Aorta (tissue), 5 donors: ENCODE data around the gene ZIC1. TPM values are rescaled to one million over a fixed set of nuclear protein-coding genes. Genes with fewer than 3 reads are reported as not detected.

Experiments used
- ATAC-seq: fragments of 200-7000 bp; cut with Tn5 transposase; one replicate; pipeline ENCODE4 v1.9.1; 2022; ENCODE audit warnings: moderate library complexity; ENCODE audit not compliant: low FRiP score
- DNase-seq, 2 donors: peaks; one replicate each; pipeline ENCODE4 v3.0.0-alpha.2; 2020
- H3K27ac ChIP-seq, 2 donors: one replicate each; pipeline ENCODE4 v1.5.1; 2013; ENCODE audit warnings: low read length in 2 of 2, mild to moderate bottlenecking in 2 of 2, moderate library complexity in 2 of 2, control low read depth in 1 of 2, inconsistent platforms in 1 of 2, low read depth in 1 of 2
- H3K27me3 ChIP-seq, 2 donors: one replicate each; pipeline ENCODE4 v1.6.1; 2013; ENCODE audit warnings: control low read depth in 1 of 2, low read length in 1 of 2, mild to moderate bottlenecking in 1 of 2, moderate library complexity in 1 of 2; ENCODE audit not compliant: insufficient read depth in 2 of 2, control insufficient read depth in 1 of 2
- H3K36me3 ChIP-seq, 2 donors: one replicate each; pipeline ENCODE4 v1.6.1; 2013; ENCODE audit warnings: control low read depth in 1 of 2, low read length in 1 of 2, mild to moderate bottlenecking in 1 of 2; ENCODE audit not compliant: insufficient read depth in 2 of 2, control insufficient read depth in 1 of 2
- H3K4me1 ChIP-seq, 2 donors: one replicate each; pipeline ENCODE4 v1.6.1; 2013; ENCODE audit warnings: low read length in 2 of 2, control low read depth in 1 of 2, mild to moderate bottlenecking in 1 of 2, moderate library complexity in 1 of 2; ENCODE audit not compliant: insufficient read depth in 2 of 2, control insufficient read depth in 1 of 2
- H3K4me3 ChIP-seq, 2 donors: one replicate each; pipeline ENCODE4 v1.5.1; 2013; ENCODE audit warnings: low read length in 2 of 2, control low read depth in 1 of 2, mild to moderate bottlenecking in 1 of 2
- H3K9me3 ChIP-seq: one replicate; pipeline ENCODE4 v1.6.1; 2013; ENCODE audit warnings: mild to moderate bottlenecking, low read length; ENCODE audit not compliant: control insufficient read depth
- WGBS, 2 donors: extraction: QIAGEN DNeasy Blood & Tissue Kit; methylation state at CpG; one replicate each; pipeline ENCODE4 v1.1.7; 2013; 5-methylcytosine and 5-hydroxymethylcytosine counted together
- intact Hi-C, 2 donors: fragments of 100-400 bp; cut with DNase I; formaldehyde crosslinking; loops; one replicate each; pipeline versions ENCODE4 v1.14.2 to v1.15.0; 2022
- polyA plus RNA-seq, 2 donors: library from polyadenylated mRNA; stranded (reverse); fragments of 200-250 nt; gene quantifications; one replicate each; pipeline ENCODE4 v1.2.3, GENCODE V29; 2013
- total RNA-seq, 2 donors: library from RNA; stranded (reverse); fragmentation: NEBNext Ultra II Directional; extraction: Animal tissue kit (Norgen Biotek cat#: 25700); gene quantifications; one replicate each; pipeline ENCODE4 v1.2.1, GENCODE V29; 2021
- donor health status: healthy with polysubstance abuse.
- donor health status: Bipolar disorder and iron deficiency.
- donor health status: DM: no; HTN: no; CAD: no.
- donor health status: DM: no; HTN: no; CAD: no.
- donor health status: DM: yes; HTN: yes; CAD: no.

The ZIC1 gene
- total and polyA plus RNA-seq, 4 donors = 0.99 to 2.7 (median 2.0) TPM

- 19 to 28% methylated on average over 10 of the region's 10 CpGs for WGBS, 2 donors
- Histone ChIP-seq H3K4me3 (no peak overlapping the region), H3K4me1 (no peaks in the 10 kb centered on the region), H3K27ac (no peak overlapping the region), H3K36me3 (no peaks in the 10 kb centered on the region), H3K9me3 (peaks cover 2% of the 10 kb centered on the region), H3K27me3 (peaks cover 0 to 2% of the 10 kb centered on the region in 2 donors)
- ATAC-seq (no peak), DNase-seq (no peak)
- intact Hi-C loops = no loop called here
Measured at GRCh38 chr3:147387291-147387884, 21.8 kb upstream of the ZIC1 start.

GRCh38 chr3:147387885-147388699 lies 21.1 kb upstream of the ZIC1 start:
- H3K27ac ChIP-seq = no peak overlapping the region
- WGBS, 2 donors = 15 to 18% methylated on average over 36 of the region's 36 CpGs
- ATAC-seq (no peak), DNase-seq (no peak)
- H3K36me3 ChIP-seq = no peaks in the 10 kb centered on the region
- peaks cover 0 to 2% of the 10 kb centered on the region in 2 donors for H3K27me3 ChIP-seq
- no peak overlapping the region for H3K4me3 ChIP-seq
- intact Hi-C loops = no loop called here
- H3K9me3 ChIP-seq = peaks cover 2% of the 10 kb centered on the region
- H3K4me1 ChIP-seq = no peaks in the 10 kb centered on the region

- no peaks in the 10 kb centered on the region for H3K4me1 ChIP-seq
- WGBS, 2 donors = 18 to 22% methylated on average over 25 of the region's 25 CpGs
- no peaks in the 10 kb centered on the region for H3K36me3 ChIP-seq
- peaks cover 2% of the 10 kb centered on the region for H3K9me3 ChIP-seq
- no peak overlapping the region for H3K4me3 ChIP-seq
- H3K27me3 ChIP-seq = peaks cover 0 to 2% of the 10 kb centered on the region in 2 donors
- no peak overlapping the region for H3K27ac ChIP-seq
- no peak for ATAC-seq
- no peak for DNase-seq
- intact Hi-C loops = no loop called here
Measured at GRCh38 chr3:147388700-147389580, 20.2 kb upstream of the ZIC1 start.

- intact Hi-C loops = no loop called here
- H3K27me3 ChIP-seq = peaks cover 0 to 2% of the 10 kb centered on the region in 2 donors
- 13% methylated on average over 12 of the region's 12 CpGs for WGBS, 2 donors
Measured at GRCh38 chr3:147389717-147390116, 19.4 kb upstream of the ZIC1 start.

GRCh38 chr3:147390589-147391569 lies 18.3 kb upstream of the ZIC1 start:
- WGBS, 2 donors = 8 to 9% methylated on average over 71 to 77 of the region's 77 CpGs
- H3K36me3 ChIP-seq = no peaks in the 10 kb centered on the region
- H3K4me1 ChIP-seq = no peaks in the 10 kb centered on the region
- ATAC-seq (no peak), DNase-seq (no peak)
- intact Hi-C loops = no loop called here
- peaks cover 2% of the 10 kb centered on the region for H3K9me3 ChIP-seq
- no peak overlapping the region for H3K4me3 ChIP-seq
- peaks cover 0 to 4% of the 10 kb centered on the region in 2 donors for H3K27me3 ChIP-seq
- H3K27ac ChIP-seq = no peak overlapping the region

More at GRCh38 chr3:147389717-147390116, 19.4 kb upstream of the ZIC1 start:
- H3K36me3 ChIP-seq = no peaks in the 10 kb centered on the region
- no peaks in the 10 kb centered on the region for H3K4me1 ChIP-seq
- peaks cover 2% of the 10 kb centered on the region for H3K9me3 ChIP-seq
- H3K4me3 ChIP-seq = no peak overlapping the region
- ATAC-seq (no peak), DNase-seq (no peak)
- H3K27ac ChIP-seq = no peak overlapping the region

DNA sequence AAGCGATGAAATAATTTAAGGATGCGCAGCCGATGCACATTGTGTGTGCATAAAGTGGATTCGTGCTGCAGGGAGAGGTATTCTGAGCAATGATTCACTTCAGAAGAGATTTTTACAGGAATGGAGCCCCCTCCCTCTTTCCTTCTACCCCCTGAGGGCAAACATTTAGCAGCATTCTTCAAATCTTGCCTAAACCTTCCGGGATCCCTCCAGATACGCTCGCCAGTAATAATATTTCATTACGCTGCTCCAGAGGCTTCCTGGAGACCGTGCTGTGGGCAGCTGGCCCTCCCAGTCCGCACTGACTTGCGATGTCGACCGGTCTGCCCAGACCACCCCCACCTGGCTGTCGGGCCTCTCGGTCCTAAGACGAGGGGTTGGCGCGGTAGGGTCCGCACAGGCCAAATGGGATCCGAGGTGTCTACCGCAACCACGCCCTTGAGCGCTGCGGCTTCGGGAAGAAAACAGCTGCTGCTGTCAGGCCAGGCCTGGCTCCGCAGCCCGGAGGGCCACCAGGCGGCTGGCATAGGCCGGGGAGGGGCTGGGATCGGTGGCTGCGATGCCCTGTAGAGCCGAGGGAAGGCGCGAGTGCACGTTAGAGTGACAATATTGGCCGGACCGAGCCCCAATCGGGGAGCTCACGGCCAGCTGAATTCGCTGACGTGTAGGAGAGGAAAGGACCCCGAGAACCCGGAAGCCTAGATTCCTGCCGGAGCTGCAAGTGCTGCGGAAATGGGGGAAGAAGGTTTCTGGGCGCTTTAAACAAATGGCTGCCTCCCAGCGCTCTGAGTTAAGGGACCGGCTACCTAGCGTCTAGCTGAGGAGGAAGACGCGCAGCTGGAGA lies 17.2 kb upstream of the ZIC1 start:
- no peak overlapping the region for H3K27ac ChIP-seq
- ATAC-seq (peak; percentile 37), DNase-seq (peak in 1 of 2 donors; percentile 78)
- peaks cover 0 to 6% of the 10 kb centered on the region in 2 donors for H3K27me3 ChIP-seq
- peak overlapping the region in 1 of 2 donors; percentile 44 for H3K4me3 ChIP-seq
- no peaks in the 10 kb centered on the region for H3K4me1 ChIP-seq
- WGBS, 2 donors = 2 to 3% methylated on average over 51 of the region's 51 CpGs
- intact Hi-C loops = no loop called here
- peaks cover 2% of the 10 kb centered on the region for H3K9me3 ChIP-seq
- H3K36me3 ChIP-seq = no peaks in the 10 kb centered on the region

DNA sequence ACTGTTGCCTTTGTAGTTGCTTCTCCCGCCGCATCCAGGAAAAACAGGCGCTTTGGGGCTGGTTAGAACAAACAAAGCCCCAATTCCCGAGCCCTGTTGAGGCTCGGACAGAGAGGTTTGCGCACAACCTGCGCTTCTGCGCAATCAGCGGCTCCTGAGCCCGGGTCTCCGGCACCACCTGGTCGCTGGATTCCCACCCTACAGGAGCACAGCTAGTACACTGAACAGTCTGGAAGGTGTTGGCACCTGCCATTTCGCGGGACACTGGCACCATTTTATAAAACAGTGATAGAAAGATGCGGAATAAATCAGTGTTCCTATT lies 16.6 kb upstream of the ZIC1 start:
- no peak for ATAC-seq
- no peak overlapping the region for H3K27ac ChIP-seq
- H3K4me1 ChIP-seq = no peaks in the 10 kb centered on the region
- H3K4me3 ChIP-seq = no peak overlapping the region
- intact Hi-C loops = no loop called here
- H3K27me3 ChIP-seq = peaks cover 0 to 6% of the 10 kb centered on the region in 2 donors
- no peaks in the 10 kb centered on the region for H3K36me3 ChIP-seq
- 5 to 7% methylated on average over 15 of the region's 15 CpGs for WGBS, 2 donors
- no peak for DNase-seq
- H3K9me3 ChIP-seq = peaks cover 2% of the 10 kb centered on the region
